Measurements from ENCODE around the gene TRIP12.
A peak's percentile ranks its signal among the peaks of the same experiment; 100 is the strongest.
"Not testable (repeated sequence)": the region's sequence is repeated elsewhere in the genome, so short reads cannot be mapped to it uniquely, and the experiment has no call there.

Gene TRIP12

GRCh38 chr2:229921892-229922448 lies at the start of gene TRIP12:
Gene TRIP12, minus strand, starts transcription at chr2:229922009. Its CDS starts 41,930 bp downstream, at chr2:229880079.
- peak; percentile 95 for DNase-seq

GRCh38 chr2:229971298-229971790 lies 49.5 kb upstream of the TRIP12 start:
- no peak for DNase-seq

- DNase-seq: no peak
These were observed 48.6 kb upstream of the TRIP12 start for GRCh38 chr2:229970406-229970805.

- no peak for DNase-seq
These were observed 48.1 kb upstream of the TRIP12 start for GRCh38 chr2:229969921-229970320.

GRCh38 chr2:229963596-229963995 lies 41.8 kb upstream of the TRIP12 start:
- DNase-seq: not testable (repeated sequence)

- no peak for DNase-seq
These were observed 34.7 kb upstream of the TRIP12 start for GRCh38 chr2:229956491-229956890.

- DNase-seq: no peak
These were observed 33.9 kb upstream of the TRIP12 start for GRCh38 chr2:229955663-229956062.

- DNase-seq: no peak
These were observed 30.5 kb upstream of the TRIP12 start for GRCh38 chr2:229952256-229952835.

GRCh38 chr2:229947544-229947943 lies 25.7 kb upstream of the TRIP12 start:
- no peak for DNase-seq

- DNase-seq: no peak
These were observed 24.2 kb upstream of the TRIP12 start for GRCh38 chr2:229945975-229946374.

- DNase-seq: no peak
These were observed 22.1 kb upstream of the TRIP12 start for GRCh38 chr2:229943770-229944449.

GRCh38 chr2:229943171-229943570 lies 21.4 kb upstream of the TRIP12 start:
- no peak for DNase-seq

- no peak for DNase-seq
These were observed 20.9 kb upstream of the TRIP12 start for GRCh38 chr2:229942671-229943070.

GRCh38 chr2:229937537-229937936 lies 15.7 kb upstream of the TRIP12 start:
- no peak for DNase-seq

- DNase-seq: no peak
These were observed 9.4 kb upstream of the TRIP12 start for GRCh38 chr2:229931241-229931640.

GRCh38 chr2:229930656-229931055 lies 8.8 kb upstream of the TRIP12 start:
- no peak for DNase-seq

- no peak for DNase-seq
These were observed 6.1 kb upstream of the TRIP12 start for GRCh38 chr2:229927817-229928321.

GRCh38 chr2:229925201-229925600 lies 3.4 kb upstream of the TRIP12 start:
- no peak for DNase-seq

- DNase-seq: not testable (repeated sequence)
These were observed 2.7 kb upstream of the TRIP12 start for GRCh38 chr2:229924541-229924940.

- peak; percentile 92 for DNase-seq
These were observed 909 bp upstream of the TRIP12 start, which contains the start of gene FBXO36 for GRCh38 chr2:229922449-229923386. Gene FBXO36, plus strand, starts transcription at chr2:229922503. Its CDS starts 11 bp downstream, at chr2:229922514.

GRCh38 chr2:229921101-229921891 lies 513 bp downstream of the TRIP12 start:
- DNase-seq: peak; percentile 69

Data from stimulated activated naive CD4-positive, alpha-beta T cell treated with Interleukin-2 at 50 U/mL for 16 hours (primary cell).